Measurements from ENCODE around the gene NLGN4X. TPM values are rescaled to one million over a fixed set of nuclear protein-coding genes. Genes with fewer than 3 reads are reported as not detected.

NLGN4X gene
- total RNA-seq, 2 donors from 2014 or later: 19.2 to 76.9 TPM

GRCh38 chrX:6053141-6053540 lies 175.5 kb downstream of the NLGN4X start:
- peaks cover 7% of the 10 kb centered on the region for H3K36me3 Mint-ChIP-seq (ENCODE audit: low read depth)
- H3K9me3 Mint-ChIP-seq: no peaks in the 10 kb centered on the region
- Histone ChIP-seq H3K27me3 (ENCODE audit: control insufficient read depth, insufficient read depth, low read length, poor library complexity, severe bottlenecking) (no peaks in the 10 kb centered on the region), H3K9me3 (ENCODE audit: control insufficient read depth, low read length) (no peaks in the 10 kb centered on the region), H3K4me1 (ENCODE audit: control insufficient read depth, insufficient read depth, low read length) (no peaks in the 10 kb centered on the region), H3K36me3 (ENCODE audit: control insufficient read depth, insufficient read depth, low read length) (no peaks in the 10 kb centered on the region), H3K9ac (ENCODE audit: extremely low read depth, low read length, poor library complexity, severe bottlenecking) (no peak overlapping the region), H3K4me3 (ENCODE audit: low read length) (no peak overlapping the region), H3K27ac (ENCODE audit: low read depth, low read length) (no peak overlapping the region)
- H3K4me3 Mint-ChIP-seq: no peak overlapping the region
- 86 to 96% methylated on average over 1 to 6 of the region's 6 CpGs for WGBS, 2 experiments (ENCODE audit: insufficient coverage in 1 of 2, insufficient read length in 1 of 2)
- no peak for DNase-seq
- no peak overlapping the region for H3K27ac Mint-ChIP-seq
- H3K4me1 Mint-ChIP-seq: no peaks in the 10 kb centered on the region
- H3K27me3 Mint-ChIP-seq (ENCODE audit: insufficient read depth): no peaks in the 10 kb centered on the region
- no peak for TF ChIP-seq CTCF (conservative IDR thresholded peaks at IDR 0.05)

- Histone ChIP-seq H3K9ac (ENCODE audit: extremely low read depth, low read length, poor library complexity, severe bottlenecking) (no peak overlapping the region), H3K27me3 (ENCODE audit: control insufficient read depth, insufficient read depth, low read length, poor library complexity, severe bottlenecking) (no peaks in the 10 kb centered on the region), H3K36me3 (ENCODE audit: control insufficient read depth, insufficient read depth, low read length) (no peaks in the 10 kb centered on the region), H3K4me1 (ENCODE audit: control insufficient read depth, insufficient read depth, low read length) (no peaks in the 10 kb centered on the region), H3K27ac (ENCODE audit: low read depth, low read length) (no peak overlapping the region), H3K9me3 (ENCODE audit: control insufficient read depth, low read length) (no peaks in the 10 kb centered on the region), H3K4me3 (ENCODE audit: low read length) (no peak overlapping the region)
- Mint-ChIP-seq H3K9me3 (no peaks in the 10 kb centered on the region), H3K27me3 (ENCODE audit: insufficient read depth) (no peaks in the 10 kb centered on the region), H3K27ac (no peak overlapping the region), H3K4me3 (no peak overlapping the region), H3K36me3 (ENCODE audit: low read depth) (peaks cover 10% of the 10 kb centered on the region), H3K4me1 (no peaks in the 10 kb centered on the region)
- DNase-seq: no peak
- TF ChIP-seq CTCF (conservative IDR thresholded peaks at IDR 0.05): no peak
- 97 to 100% methylated on average over 1 to 6 of the region's 8 CpGs for WGBS, 2 experiments (ENCODE audit: insufficient coverage in 1 of 2, insufficient read length in 1 of 2)
These were observed 176.4 kb downstream of the NLGN4X start for GRCh38 chrX:6052111-6052745.

GRCh38 chrX:6049132-6049531 lies 179.5 kb downstream of the NLGN4X start:
- no peak overlapping the region for H3K9ac ChIP-seq (ENCODE audit: extremely low read depth, low read length, poor library complexity, severe bottlenecking)
- no peaks in the 10 kb centered on the region for H3K36me3 ChIP-seq (ENCODE audit: control insufficient read depth, insufficient read depth, low read length)
- H3K27me3 Mint-ChIP-seq (ENCODE audit: insufficient read depth): no peaks in the 10 kb centered on the region
- no peaks in the 10 kb centered on the region for H3K27me3 ChIP-seq (ENCODE audit: control insufficient read depth, insufficient read depth, low read length, poor library complexity, severe bottlenecking)
- no peak for DNase-seq
- TF ChIP-seq CTCF (conservative IDR thresholded peaks at IDR 0.05): no peak
- no peak overlapping the region for H3K4me3 ChIP-seq (ENCODE audit: low read length)
- no peak overlapping the region for H3K27ac ChIP-seq (ENCODE audit: low read depth, low read length)
- no peaks in the 10 kb centered on the region for H3K4me1 ChIP-seq (ENCODE audit: control insufficient read depth, insufficient read depth, low read length)
- 88 to 100% methylated on average over 1 of the region's 1 CpG for WGBS, 2 experiments (ENCODE audit: insufficient coverage in 1 of 2, insufficient read length in 1 of 2)
- H3K27ac Mint-ChIP-seq: no peak overlapping the region
- H3K4me3 Mint-ChIP-seq: no peak overlapping the region
- no peaks in the 10 kb centered on the region for H3K9me3 ChIP-seq (ENCODE audit: control insufficient read depth, low read length)
- peaks cover 8% of the 10 kb centered on the region for H3K36me3 Mint-ChIP-seq (ENCODE audit: low read depth)
- H3K9me3 Mint-ChIP-seq: peaks cover 4% of the 10 kb centered on the region
- H3K4me1 Mint-ChIP-seq: no peaks in the 10 kb centered on the region
